Gastroesophageal sphincter (tissue), 3 donors: Measurements from ENCODE around the gene RPL13.

Experiments
- CTCF ChIP-seq, 4 experiments: fragments of 200-600 bp in 2 of 4; fragments of 450-650 bp in 2 of 4; sonication (generic) in 1 of 4; IDR thresholded peaks; one replicate each; pipeline ENCODE4 v1.5.1; 2017 to 2019; ENCODE audit warnings: antibody characterized with exemption in 4 of 4, mild to moderate bottlenecking in 2 of 4, moderate library complexity in 2 of 4
- POLR2A ChIP-seq, 2 donors: fragments of 450-650 bp; IDR thresholded peaks; one replicate each; pipeline ENCODE4 v1.6.1; 2017; ENCODE audit warnings: antibody characterized with exemption in 2 of 2, mild to moderate bottlenecking in 2 of 2, moderate library complexity in 1 of 2
- POLR2AphosphoS5 ChIP-seq: sonication (generic); formaldehyde crosslinking; IDR thresholded peaks from one replicate; pipeline ENCODE4 v1.6.1; 2017; ENCODE audit warnings: antibody characterized with exemption

GRCh38 chr16:89552329-89552728 lies 8.2 kb upstream of the RPL13 start:
- TF ChIP-seq CTCF (IDR thresholded peaks at IDR 0.05) (no peak), POLR2A (IDR thresholded peaks at IDR 0.05) (no peak), POLR2AphosphoS5 (no peak)
